Measurements from ENCODE around the gene TRPC1.
"Not testable (repeated sequence)": the region's sequence is repeated elsewhere in the genome, so short reads cannot be mapped to it uniquely, and the experiment has no call there.

TRPC1 gene

DNA sequence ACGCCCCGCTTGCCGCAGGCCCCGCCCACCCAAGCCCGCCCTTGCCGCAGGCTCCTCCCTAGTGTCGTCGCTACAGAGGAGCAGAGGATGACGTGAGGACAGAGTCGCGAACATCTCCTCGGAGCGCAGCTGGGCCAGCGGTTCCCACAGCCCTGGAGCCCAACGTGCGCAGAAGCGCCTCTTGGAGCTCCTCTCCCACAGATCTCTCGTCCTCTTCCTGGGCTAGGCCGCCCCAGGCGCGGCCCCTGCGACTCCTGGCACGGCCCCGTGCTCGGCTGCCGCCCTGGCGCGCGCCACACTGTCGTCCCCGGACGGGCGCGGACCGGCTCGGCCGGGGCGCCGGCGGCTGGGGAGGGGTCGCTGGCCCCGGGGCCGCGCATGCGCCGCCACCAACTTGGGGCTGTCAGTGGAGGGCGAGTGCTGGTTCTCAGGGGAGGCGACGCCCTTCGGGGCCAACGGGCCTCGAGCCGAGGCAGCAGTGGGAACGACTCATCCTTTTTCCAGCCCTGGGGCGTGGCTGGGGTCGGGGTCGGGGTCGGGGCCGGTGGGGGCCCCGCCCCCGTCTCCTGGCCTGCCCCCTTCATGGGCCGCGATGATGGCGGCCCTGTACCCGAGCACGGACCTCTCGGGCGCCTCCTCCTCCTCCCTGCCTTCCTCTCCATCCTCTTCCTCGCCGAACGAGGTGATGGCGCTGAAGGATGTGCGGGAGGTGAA is at the start of gene TRPC1:
TSS of gene TRPC1 (plus strand) at position 67 of the 714 bp plus-strand sequence. CDS start at position 593, 526 bp downstream.
- peak; percentile 95 for DNase-seq (ENCODE audit: insufficient read length, low spot score)
- no peak for FAIRE-seq

- FAIRE-seq: no peak
- no peak for DNase-seq (ENCODE audit: insufficient read length, low spot score)
These were observed 47.7 kb upstream of the TRPC1 start for GRCh38 chr3:142676151-142676550.

DNA sequence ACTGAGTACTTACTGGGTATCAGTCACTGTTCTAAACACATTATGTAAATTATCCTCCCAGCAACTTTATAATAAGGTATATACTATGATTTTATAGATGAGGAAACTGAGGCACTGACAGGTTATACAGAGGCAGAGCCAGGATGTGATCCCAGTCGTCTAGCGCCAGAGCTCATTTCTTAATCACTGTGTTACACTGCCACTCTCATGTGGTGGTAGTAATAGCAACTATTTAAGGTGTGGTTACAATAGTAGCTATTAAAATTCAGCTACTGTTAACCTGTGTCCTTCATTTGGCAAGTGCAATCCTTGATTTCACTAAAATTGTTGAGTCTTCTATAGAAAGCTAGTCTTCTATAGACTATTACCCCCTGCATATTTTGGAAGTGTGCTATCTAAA is 43.1 kb upstream of the TRPC1 start:
- FAIRE-seq (no peak), DNase-seq (ENCODE audit: insufficient read length, low spot score) (no peak)

DNA sequence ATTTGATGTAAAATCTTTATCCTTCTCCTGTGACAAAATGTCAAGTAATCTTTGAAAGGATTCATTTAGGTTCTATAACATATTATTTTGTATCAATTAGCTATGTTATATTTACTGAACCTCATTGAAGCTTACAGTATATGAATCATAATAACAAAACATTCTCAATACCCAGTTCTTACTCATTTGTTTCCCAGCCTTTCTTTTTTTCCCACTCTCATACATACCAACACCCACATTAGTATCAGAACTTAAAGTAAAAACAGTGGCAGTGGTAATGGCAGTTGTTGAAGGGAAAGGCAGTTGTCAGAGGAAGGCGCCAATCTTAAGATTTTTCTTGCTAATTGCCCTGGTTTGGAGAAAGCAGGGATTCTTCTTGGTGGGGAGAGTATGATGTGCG is 33.2 kb upstream of the TRPC1 start:
- FAIRE-seq (no peak), DNase-seq (ENCODE audit: insufficient read length, low spot score) (no peak)

DNA sequence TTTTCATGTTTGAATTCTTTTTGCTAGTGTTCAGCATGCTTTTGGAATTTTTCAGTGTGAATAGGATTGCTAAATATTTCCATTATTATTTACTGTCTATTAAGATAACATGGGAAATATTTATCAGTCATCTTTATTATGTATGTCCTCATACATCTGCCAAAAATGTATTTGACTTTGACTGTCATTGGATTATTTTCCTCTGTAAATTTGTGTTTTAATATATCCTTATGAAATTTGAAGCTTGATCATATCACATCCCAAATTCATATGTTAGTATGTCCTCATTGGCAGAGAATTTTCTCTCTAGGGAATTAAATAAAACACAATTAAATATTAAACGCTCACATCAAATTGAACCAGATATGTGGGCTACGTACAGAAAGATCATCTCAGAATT is 32.3 kb upstream of the TRPC1 start:
- FAIRE-seq (no peak), DNase-seq (ENCODE audit: insufficient read length, low spot score) (no peak)

DNA sequence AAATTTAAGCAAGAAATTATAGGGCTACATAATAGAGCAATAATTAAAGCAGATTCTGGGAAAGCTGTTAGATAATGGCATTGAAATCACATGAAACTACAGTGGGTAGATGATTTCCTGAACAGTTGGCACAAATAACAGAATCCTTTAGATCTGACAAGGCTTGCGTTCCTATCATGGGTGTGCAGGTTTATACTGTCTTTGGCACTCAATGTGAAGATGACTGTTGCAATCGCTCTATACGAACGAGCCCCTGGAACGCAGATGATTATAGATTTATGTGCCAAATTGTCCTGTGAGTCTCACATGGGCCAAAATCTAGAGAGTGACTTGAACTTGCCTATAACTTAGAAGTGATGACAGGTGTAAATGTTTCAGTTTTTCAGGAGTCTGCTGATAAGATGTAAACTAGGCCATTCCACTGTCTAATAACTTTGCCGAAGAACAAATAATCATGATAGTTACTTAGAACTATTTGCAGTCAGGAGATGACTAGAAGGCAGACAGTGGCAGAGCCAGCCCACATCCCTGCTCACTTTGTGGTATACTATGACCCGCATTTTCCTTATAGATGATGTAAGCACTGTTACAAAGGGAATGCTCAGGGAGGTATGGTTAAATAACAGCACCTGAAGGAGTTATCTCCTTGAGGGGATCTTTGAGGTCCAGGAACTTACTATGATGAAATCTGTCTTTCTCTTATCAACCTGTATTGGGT is 30.5 kb upstream of the TRPC1 start:
- DNase-seq (ENCODE audit: insufficient read length, low spot score): no peak
- no peak for FAIRE-seq

- FAIRE-seq (no peak), DNase-seq (ENCODE audit: insufficient read length, low spot score) (no peak)
These were observed 29.6 kb upstream of the TRPC1 start for GRCh38 chr3:142694225-142694624.

DNA sequence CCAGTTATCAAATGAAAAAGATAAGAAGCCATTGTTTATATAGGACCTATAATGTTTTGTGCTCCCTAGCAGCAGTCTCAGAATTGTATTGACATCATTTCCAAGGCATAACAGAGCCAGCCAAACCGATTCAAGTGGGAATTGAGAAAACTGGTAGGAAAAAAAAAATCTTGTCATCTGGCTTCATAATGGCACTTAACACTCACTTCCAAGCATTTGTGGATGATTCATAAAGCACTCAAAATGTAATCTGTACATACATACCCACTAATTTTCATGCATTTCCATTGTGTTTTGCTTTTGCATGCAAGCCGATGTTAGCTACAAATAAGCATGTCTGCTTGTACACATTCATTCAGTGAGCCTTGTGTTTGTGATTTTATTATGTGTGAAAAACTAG is 18.6 kb upstream of the TRPC1 start:
- DNase-seq (ENCODE audit: insufficient read length, low spot score): no peak
- FAIRE-seq: no peak

GRCh38 chr3:142706321-142707127 is 17.3 kb upstream of the TRPC1 start:
- DNase-seq (ENCODE audit: insufficient read length, low spot score) (no peak), FAIRE-seq (no peak)

- DNase-seq (ENCODE audit: insufficient read length, low spot score) (no peak), FAIRE-seq (no peak)
These were observed 14.6 kb upstream of the TRPC1 start for GRCh38 chr3:142709207-142709606.

DNA sequence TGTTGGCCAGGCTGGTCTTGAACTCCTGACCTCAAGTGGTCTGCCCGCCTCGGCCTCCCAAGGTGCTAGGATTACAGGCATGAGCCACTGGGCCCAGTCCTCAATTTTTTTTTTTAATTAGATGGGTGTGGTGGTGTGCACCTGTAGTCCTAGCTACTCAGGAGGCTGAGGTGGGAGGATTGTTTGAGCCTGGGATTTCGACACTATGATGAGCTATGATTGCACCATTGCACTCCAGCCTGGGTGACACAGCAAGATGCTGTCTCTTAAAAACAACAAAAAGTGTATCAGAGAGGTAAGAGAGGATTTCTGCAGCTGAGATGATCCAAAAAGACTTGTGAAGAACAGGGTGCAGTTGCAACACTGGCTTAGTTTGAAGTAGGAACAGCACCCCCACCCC is 9.0 kb upstream of the TRPC1 start:
- DNase-seq (ENCODE audit: insufficient read length, low spot score); FAIRE-seq: not testable (repeated sequence)

DNA sequence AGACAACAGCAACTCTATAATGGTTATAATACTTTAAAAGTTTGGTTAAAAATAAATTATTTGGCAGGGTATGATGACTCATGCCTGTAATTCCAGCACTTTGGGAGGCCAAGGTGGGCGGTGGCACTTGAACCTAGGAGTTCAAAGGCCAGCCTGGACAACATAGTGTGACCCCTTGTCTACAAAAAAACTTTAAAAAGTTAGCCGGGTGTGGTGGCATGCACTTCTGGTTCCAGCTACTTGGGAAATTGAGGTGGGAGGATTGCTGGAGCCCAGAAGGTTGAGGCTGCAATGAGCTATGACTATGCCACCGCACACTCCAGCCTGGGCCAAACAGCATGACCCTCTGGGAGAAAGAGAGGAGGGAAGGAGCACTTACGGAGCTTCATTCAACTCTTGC is 7.7 kb upstream of the TRPC1 start:
- DNase-seq (ENCODE audit: insufficient read length, low spot score) (no peak), FAIRE-seq (no peak)

- FAIRE-seq: peak; percentile 76
- no peak for DNase-seq (ENCODE audit: insufficient read length, low spot score)
These were observed 218 bp upstream of the TRPC1 start for GRCh38 chr3:142723665-142723967.

GRCh38 chr3:142724682-142725356 is 985 bp downstream of the TRPC1 start:
- DNase-seq (ENCODE audit: insufficient read length, low spot score) (peak; percentile 15), FAIRE-seq (no peak)

GRCh38 chr3:142725357-142725739 is 1.5 kb downstream of the TRPC1 start:
- DNase-seq (ENCODE audit: insufficient read length, low spot score) (no peak), FAIRE-seq (no peak)

- FAIRE-seq: no peak
- no peak for DNase-seq (ENCODE audit: insufficient read length, low spot score)
These were observed 2.2 kb downstream of the TRPC1 start for GRCh38 chr3:142726017-142726416.

DNA sequence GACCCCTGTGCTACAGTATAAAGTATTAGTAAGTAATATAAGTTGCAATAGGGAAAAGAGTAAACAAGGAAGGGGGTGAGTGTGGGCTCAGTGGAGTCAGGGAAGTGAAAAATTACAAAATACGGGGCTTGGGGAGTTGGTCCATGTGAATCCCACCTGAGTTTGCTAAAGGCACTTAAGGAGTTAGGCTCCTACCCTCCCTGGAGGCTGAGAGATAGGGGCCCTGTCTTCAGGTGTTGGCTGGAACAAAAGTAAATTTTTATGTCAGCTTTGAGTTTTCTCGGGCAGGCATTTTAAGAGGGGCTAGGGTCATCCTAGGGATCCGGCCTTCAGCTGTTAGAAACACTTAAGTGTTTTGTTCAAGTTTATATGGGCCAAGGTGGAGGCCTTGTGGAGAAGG is 8.2 kb downstream of the TRPC1 start:
- no peak for FAIRE-seq

GRCh38 chr3:142734834-142735233 is 11.0 kb downstream of the TRPC1 start:
- DNase-seq (ENCODE audit: insufficient read length, low spot score) (no peak), FAIRE-seq (no peak)

More for the DNA sequence above, 8.2 kb downstream of the TRPC1 start:
- DNase-seq (ENCODE audit: insufficient read length, low spot score): no peak

- no peak for DNase-seq (ENCODE audit: insufficient read length, low spot score)
- FAIRE-seq: no peak
These were observed 11.6 kb downstream of the TRPC1 start for GRCh38 chr3:142735462-142735861.

- no peak for FAIRE-seq
- no peak for DNase-seq (ENCODE audit: insufficient read length, low spot score)
These were observed 14.6 kb downstream of the TRPC1 start for GRCh38 chr3:142738396-142738795.

- no peak for FAIRE-seq
These were observed 22.8 kb downstream of the TRPC1 start for GRCh38 chr3:142746646-142747045.

More at GRCh38 chr3:142746646-142747045, 22.8 kb downstream of the TRPC1 start:
- no peak for DNase-seq (ENCODE audit: insufficient read length, low spot score)

All from GM19239 (cell line).